DOHH2 (cell line): ENCODE results near the gene UROC1.

Experiments
- EZH2phosphoT487 ChIP-seq: fragments of 200-600 bp; sonication (generic); IDR thresholded peaks from 2 replicates; pipeline ENCODE4 v1.6.1; 2017; ENCODE audit warnings: borderline replicate concordance, mild to moderate bottlenecking, antibody characterized with exemption, low read length, moderate library complexity, mixed read lengths
- TF ChIP-seq, protein P1 (sequence below): fragments of 200-600 bp; sonication (generic); IDR thresholded peaks from one replicate; pipeline ENCODE4 v1.5.1; 2014; ENCODE audit warnings: antibody characterized with exemption, mild to moderate bottlenecking, low read depth, low read length; ENCODE audit not compliant: poor library complexity, severe bottlenecking

DNA sequence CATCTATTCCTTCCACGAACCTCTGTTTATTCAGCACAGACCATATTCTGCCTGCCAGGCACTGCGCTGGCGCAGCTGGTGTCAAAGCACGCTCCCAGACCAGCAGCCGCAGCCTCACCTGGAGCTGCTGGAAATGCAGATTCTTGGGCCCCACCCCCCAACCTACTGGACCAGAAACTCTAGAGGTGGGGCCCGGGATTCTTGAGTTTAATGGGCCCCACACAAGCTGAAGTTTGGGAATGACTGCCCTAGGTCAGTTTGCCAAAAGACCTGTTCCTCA is 13.4 kb upstream of the UROC1 start:
- TF ChIP-seq, protein P1, sequence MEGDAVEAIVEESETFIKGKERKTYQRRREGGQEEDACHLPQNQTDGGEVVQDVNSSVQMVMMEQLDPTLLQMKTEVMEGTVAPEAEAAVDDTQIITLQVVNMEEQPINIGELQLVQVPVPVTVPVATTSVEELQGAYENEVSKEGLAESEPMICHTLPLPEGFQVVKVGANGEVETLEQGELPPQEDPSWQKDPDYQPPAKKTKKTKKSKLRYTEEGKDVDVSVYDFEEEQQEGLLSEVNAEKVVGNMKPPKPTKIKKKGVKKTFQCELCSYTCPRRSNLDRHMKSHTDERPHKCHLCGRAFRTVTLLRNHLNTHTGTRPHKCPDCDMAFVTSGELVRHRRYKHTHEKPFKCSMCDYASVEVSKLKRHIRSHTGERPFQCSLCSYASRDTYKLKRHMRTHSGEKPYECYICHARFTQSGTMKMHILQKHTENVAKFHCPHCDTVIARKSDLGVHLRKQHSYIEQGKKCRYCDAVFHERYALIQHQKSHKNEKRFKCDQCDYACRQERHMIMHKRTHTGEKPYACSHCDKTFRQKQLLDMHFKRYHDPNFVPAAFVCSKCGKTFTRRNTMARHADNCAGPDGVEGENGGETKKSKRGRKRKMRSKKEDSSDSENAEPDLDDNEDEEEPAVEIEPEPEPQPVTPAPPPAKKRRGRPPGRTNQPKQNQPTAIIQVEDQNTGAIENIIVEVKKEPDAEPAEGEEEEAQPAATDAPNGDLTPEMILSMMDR, result no peak
- TF ChIP-seq EZH2phosphoT487, result no peak
